ENCODE results near the gene PRDX3. TPM values are rescaled to one million over a fixed set of nuclear protein-coding genes. Genes with fewer than 3 reads are reported as not detected.
A peak's percentile ranks its signal among the peaks of the same experiment; 100 is the strongest.

Gene PRDX3
- total RNA-seq, 6 experiments from 2014 or later: 156 to 183 (median 171) TPM

- Mint-ChIP-seq H3K9me3 (no peaks in the 10 kb centered on the region), H3K27ac (peak overlapping the region; percentile 87), H3K4me1 (ENCODE audit: low read depth) (peaks cover 59% of the 10 kb centered on the region), H3K4me3 (peak overlapping the region; percentile 82), H3K27me3 (ENCODE audit: insufficient read depth) (no peaks in the 10 kb centered on the region; the same call in 1 of the 2 replicates), H3K36me3 (ENCODE audit: low read depth) (no peaks in the 10 kb centered on the region)
- DNase-seq: peak; percentile 37
- TF ChIP-seq CTCF (IDR thresholded peaks at IDR 0.05): peak; percentile 86
Observed at GRCh38 chr10:119206603-119207365, 28.2 kb upstream of the PRDX3 start.

GRCh38 chr10:119205894-119206602, 27.4 kb upstream of the PRDX3 start:
- H3K36me3 Mint-ChIP-seq (ENCODE audit: low read depth): no peaks in the 10 kb centered on the region
- no peak for DNase-seq
- peaks cover 52% of the 10 kb centered on the region for H3K4me1 Mint-ChIP-seq (ENCODE audit: low read depth)
- peak overlapping the region; percentile 82 for H3K4me3 Mint-ChIP-seq
- TF ChIP-seq CTCF (IDR thresholded peaks at IDR 0.05): no peak
- no peaks in the 10 kb centered on the region; the same call in 1 of the 2 replicates for H3K27me3 Mint-ChIP-seq (ENCODE audit: insufficient read depth)
- no peaks in the 10 kb centered on the region for H3K9me3 Mint-ChIP-seq
- H3K27ac Mint-ChIP-seq: peak overlapping the region; percentile 87

- H3K4me1 Mint-ChIP-seq (ENCODE audit: low read depth): peaks cover 39% of the 10 kb centered on the region
Observed at GRCh38 chr10:119203006-119203405, 24.4 kb upstream of the PRDX3 start.

GRCh38 chr10:119201233-119201632, 22.6 kb upstream of the PRDX3 start:
- Mint-ChIP-seq H3K4me1 (ENCODE audit: low read depth) (peaks cover 41% of the 10 kb centered on the region), H3K36me3 (ENCODE audit: low read depth) (no peaks in the 10 kb centered on the region), H3K27me3 (ENCODE audit: insufficient read depth) (peaks cover 7% of the 10 kb centered on the region; the same call in 1 of the 2 replicates), H3K9me3 (no peaks in the 10 kb centered on the region), H3K4me3 (no peak overlapping the region), H3K27ac (no peak overlapping the region)
- DNase-seq: no peak
- TF ChIP-seq CTCF (IDR thresholded peaks at IDR 0.05): no peak

More at GRCh38 chr10:119203006-119203405, 24.4 kb upstream of the PRDX3 start:
- DNase-seq: peak; percentile 61
- Mint-ChIP-seq H3K9me3 (no peaks in the 10 kb centered on the region), H3K27me3 (ENCODE audit: insufficient read depth) (peaks cover 7% of the 10 kb centered on the region), H3K27ac (peak overlapping the region; percentile 42; the same call in 1 of the 2 replicates), H3K36me3 (ENCODE audit: low read depth) (no peaks in the 10 kb centered on the region), H3K4me3 (no peak overlapping the region)
- TF ChIP-seq CTCF (IDR thresholded peaks at IDR 0.05): no peak

- H3K9me3 Mint-ChIP-seq: no peaks in the 10 kb centered on the region
- H3K4me3 Mint-ChIP-seq: peak overlapping the region; percentile 68; the same call in 1 of the 2 replicates
- no peaks in the 10 kb centered on the region for H3K36me3 Mint-ChIP-seq (ENCODE audit: low read depth)
- peaks cover 11% of the 10 kb centered on the region for H3K27me3 Mint-ChIP-seq (ENCODE audit: insufficient read depth)
- DNase-seq: peak; percentile 79
- H3K27ac Mint-ChIP-seq: no peak overlapping the region
- peaks cover 36% of the 10 kb centered on the region for H3K4me1 Mint-ChIP-seq (ENCODE audit: low read depth)
- TF ChIP-seq CTCF (IDR thresholded peaks at IDR 0.05): peak; percentile 76
Observed at GRCh38 chr10:119199231-119199992, 20.8 kb upstream of the PRDX3 start.

All from HFFc6 (cell line).